K562 (cell line): ENCODE measurements around the gene DZIP1. TPM values are rescaled to one million over a fixed set of nuclear protein-coding genes. Genes with fewer than 3 reads are reported as not detected.

Experiments
- ATAC-seq: fragments of 200-7000 bp; cut with Tn5 transposase; 3 replicates; pipeline ENCODE4 v1.9.1; 2020; ENCODE audit warnings: moderate library complexity
- BruUV-seq: library from RNA; stranded (reverse); fragments of 400-500 nt; replicated peaks from 2 replicates; lab custom pipeline; 2021; lab: Mats Ljungman, UMichigan
- CTCF ChIA-PET: fragments of 300-600 bp; formaldehyde crosslinking; extraction: SDS; loops from one replicate; lab custom pipeline; 2021; ENCODE audit warnings: low intra/inter-chr PET ratio; lab: Yijun Ruan, JAX
- POLR2A ChIA-PET: fragments of 300-600, 350-650 bp; sonication (Branson Sonifier 250); formaldehyde crosslinking; extraction: SDS; loops from one replicate; lab custom pipeline; 2021; ENCODE audit warnings: antibody characterized with exemption, inconsistent platforms; lab: Yijun Ruan, JAX
- DNase-seq, 4 experiments: peaks; one replicate each; pipeline versions ENCODE4 v3.0.0 to v3.0.0-alpha.2; 2011 to 2018; ENCODE audit warnings: low spot score in 3 of 4, mixed read lengths in 3 of 4; ENCODE audit errors: extremely low read depth in 1 of 4
- FAIRE-seq: peaks from 2 replicates; lab custom pipeline; 2011; peaks lifted over from hg19 to GRCh38; lab: Jason Lieb, UNC
- H2AFZ ChIP-seq: 2 replicates; pipeline ENCODE4 v1.6.0; 2011; ENCODE audit warnings: low read depth, low read length, control low read depth, inconsistent platforms
- H3K27ac ChIP-seq: fragments of 200-600 bp; 3 replicates; pipeline ENCODE4 v1.8.0; 2011; ENCODE audit warnings: low read depth, mild to moderate bottlenecking, control low read depth, inconsistent platforms, low read length, moderate library complexity, mixed read lengths; ENCODE audit errors: extremely low read depth
- H3K27me3 ChIP-seq, 2 experiments: fragments of 300-600 bp in 1 of 2; 2 replicates in 1 of 2; 3 replicates in 1 of 2; pipeline versions ENCODE4 v1.6.0 to v1.8.0; 2011; ENCODE audit warnings: inconsistent platforms in 2 of 2, low read length in 2 of 2, mild to moderate bottlenecking in 1 of 2, mixed read lengths in 1 of 2, moderate library complexity in 1 of 2; ENCODE audit not compliant: control insufficient read depth in 2 of 2, insufficient read depth in 2 of 2
- H3K36me3 ChIP-seq: fragments of 300-600 bp; 3 replicates; pipeline ENCODE4 v1.8.0; 2011; ENCODE audit warnings: mild to moderate bottlenecking, low read length, inconsistent platforms; ENCODE audit not compliant: control insufficient read depth, insufficient read depth
- H3K4me1 ChIP-seq, 2 experiments: fragments of 200-600 bp in 1 of 2; replicated peaks in 1 of 2; 2 replicates in 1 of 2; 3 replicates in 1 of 2; pipeline versions ENCODE4 v1.5.1 to v1.8.0; 2011; ENCODE audit warnings: inconsistent platforms in 2 of 2, low read length in 2 of 2, mild to moderate bottlenecking in 1 of 2, mixed read lengths in 1 of 2, moderate library complexity in 1 of 2; ENCODE audit not compliant: control insufficient read depth in 2 of 2, insufficient read depth in 2 of 2
- H3K4me2 ChIP-seq: 2 replicates; pipeline ENCODE4 v1.6.1; 2011; ENCODE audit warnings: low read length, control low read depth, inconsistent platforms, mixed read lengths; ENCODE audit not compliant: insufficient read depth
- H3K4me3 ChIP-seq: fragments of 200-600 bp; sonication (generic), shearing (Covaris generic); 2 replicates; pipeline ENCODE4 v1.5.1; 2016; ENCODE audit warnings: control low read depth, inconsistent platforms
- H3K79me2 ChIP-seq: fragments of 200-600 bp; 3 replicates; pipeline ENCODE4 v1.8.0; 2011; ENCODE audit warnings: low read length, inconsistent platforms; ENCODE audit not compliant: control insufficient read depth, insufficient read depth
- H3K9ac ChIP-seq, 2 experiments: 2 replicates each; pipeline versions ENCODE4 v1.6.0 to v1.6.1; 2011; ENCODE audit warnings: low read depth in 2 of 2, low read length in 2 of 2, control low read depth in 1 of 2, inconsistent platforms in 1 of 2, mild to moderate bottlenecking in 1 of 2, mixed read lengths in 1 of 2; ENCODE audit not compliant: insufficient read depth in 1 of 2
- H3K9me1 ChIP-seq: one replicate; pipeline ENCODE4 v1.6.0; 2011; ENCODE audit warnings: inconsistent platforms, mild to moderate bottlenecking, low read length, moderate library complexity; ENCODE audit not compliant: control insufficient read depth, insufficient read depth
- H3K9me3 ChIP-seq: replicated peaks from 2 replicates; pipeline ENCODE4 v1.5.1; 2011; ENCODE audit warnings: low read depth, low read length, inconsistent platforms; ENCODE audit not compliant: control insufficient read depth, insufficient read depth
- H4K20me1 ChIP-seq: replicated peaks from 2 replicates; pipeline ENCODE4 v1.6.1; 2011; ENCODE audit warnings: low read length, inconsistent platforms, mixed read lengths; ENCODE audit not compliant: control insufficient read depth, insufficient read depth
- EP400 ChIP-seq: fragments of 450-650 bp; IDR thresholded peaks from 2 replicates; pipeline ENCODE4 v1.6.1; 2017; ENCODE audit warnings: antibody characterized with exemption, mild to moderate bottlenecking, moderate library complexity
- GTF2E2 ChIP-seq: fragments of 200-800 bp; sonication (Bioruptor generic); IDR thresholded peaks from 2 replicates; pipeline ENCODE4 v1.6.1; 2016; ENCODE audit warnings: missing genetic modification characterization, missing compliant biosample characterization
- KLF13 ChIP-seq: fragments of 450-650 bp; IDR thresholded peaks from 2 replicates; pipeline ENCODE4 v1.6.1; 2016; ENCODE audit warnings: missing genetic modification characterization, low read depth, mild to moderate bottlenecking, missing compliant biosample characterization, moderate library complexity, borderline replicate concordance
- RBM14 ChIP-seq: fragments of 200-400 bp; formaldehyde crosslinking; IDR thresholded peaks from 2 replicates; pipeline ENCODE4 v1.6.1; 2018; ENCODE audit warnings: low read depth, mild to moderate bottlenecking, low read length, moderate library complexity, borderline replicate concordance; ENCODE audit not compliant: insufficient read depth
- RERE ChIP-seq: sonication (generic); formaldehyde crosslinking; IDR thresholded peaks from 2 replicates; pipeline ENCODE4 v1.8.0; 2023; ENCODE audit warnings: missing genetic modification reagents, mild to moderate bottlenecking, borderline replicate concordance
- SMAD3 ChIP-seq: fragments of 450-650 bp; formaldehyde crosslinking; conservative IDR thresholded peaks from 2 replicates; pipeline ENCODE4 v1.4.0; 2020; ENCODE audit warnings: mild to moderate bottlenecking
- TARDBP ChIP-seq: fragments of 450-650 bp; IDR thresholded peaks from 2 replicates; pipeline ENCODE4 v1.6.1; 2016
- ZKSCAN8 ChIP-seq: fragments of 200-800 bp; sonication (Bioruptor generic); IDR thresholded peaks from 2 replicates; pipeline ENCODE4 v1.6.1; 2016; ENCODE audit warnings: missing genetic modification characterization, missing compliant biosample characterization
- ZNF311 ChIP-seq: fragments of 250-450 bp; sonication (Bioruptor Pico); IDR thresholded peaks from 2 replicates; pipeline ENCODE4 v1.4.0; 2020; ENCODE audit warnings: mild to moderate bottlenecking, moderate library complexity
- ZNF384 ChIP-seq: IDR thresholded peaks from 2 replicates; pipeline ENCODE4 v1.6.1; 2012; ENCODE audit warnings: low read depth, low read length, improper control_type of control experiment
- ZNF408 ChIP-seq: fragments of 250-450 bp; sonication (Bioruptor Pico); IDR thresholded peaks from 2 replicates; pipeline ENCODE4 v1.4.0; 2020; ENCODE audit warnings: low read depth, mild to moderate bottlenecking, moderate library complexity
- ZNF561 ChIP-seq: fragments of 450-650 bp; formaldehyde crosslinking; conservative IDR thresholded peaks from 2 replicates; pipeline ENCODE4 v1.4.0; 2020; ENCODE audit warnings: mild to moderate bottlenecking, moderate library complexity
- WGBS: fragments of 100-300 bp; shearing (Covaris generic); methylation state at CpG from one replicate; pipeline ENCODE4 v1.1.6; 2016; ENCODE audit warnings: low coverage, mixed read lengths; ENCODE audit not compliant: insufficient coverage; ENCODE audit errors: missing lambda C conversion rate; 5-methylcytosine and 5-hydroxymethylcytosine counted together
- in situ Hi-C: fragments of 300-500 bp; cut with MboI; formaldehyde crosslinking; loops from 4 replicates; pipeline ENCODE4 v1.15.0; 2018; ENCODE audit warnings: inconsistent platforms, mixed read lengths
- intact Hi-C: fragments of 100-400 bp; cut with micrococcal nuclease; formaldehyde crosslinking; loops from 2 replicates; pipeline ENCODE4 v1.14.2; 2022
- polyA plus RNA-seq, 8 experiments: library from polyadenylated mRNA; depleted of rRNA in 4 of 8; stranded (reverse) in 5 of 8; unstranded in 3 of 8; fragments of >200 nt; fragmentation: Nextera tagmentation in 2 of 8; fragmentation: Illumina TruSeq in 1 of 8; extraction: Ambion mirVana in 2 of 8; extraction: Trizol in 1 of 8; gene quantifications; 2 replicates each; pipeline versions ENCODE4 v1.2.1 to v1.2.3, GENCODE V29; 2011 to 2014; ENCODE audit warnings: inconsistent platforms in 1 of 8, missing spikeins in 1 of 8
- total RNA-seq, 7 experiments: library from RNA; depleted of rRNA in 6 of 7; stranded (reverse); fragments of >200 nt in 6 of 7; fragmentation: Illumina TruSeq in 2 of 7; extraction: Trizol in 2 of 7; gene quantifications; 2 replicates each; pipeline versions ENCODE4 v1.2.1 to v1.2.3, GENCODE V29; 2011 to 2021; ENCODE audit warnings: low replicate concordance in 1 of 7

Gene DZIP1
- total and polyA plus RNA-seq, 9 of the 15 experiments (the other 6 are each of a cell fraction or from before 2014, with no cell fraction given) = 0.07 TPM; not detected in 8

- Histone ChIP-seq H3K4me3 (no peak overlapping the region), H3K79me2 (no peaks in the 10 kb centered on the region), H3K4me1 (peaks cover 0 to 7% of the 10 kb centered on the region in 2 experiments; a peak in 2 of 5 replicates), H3K9ac (no peak overlapping the region), H3K9me1 (no peaks in the 10 kb centered on the region), H3K4me2 (no peak overlapping the region), H2AFZ (no peak overlapping the region)
- no peak for DNase-seq
- CTCF ChIA-PET = no interaction called here
- in situ Hi-C loops = no loop called here
- WGBS = 74% methylated on average over 8 of the region's 17 CpGs
- no peak for ATAC-seq
- no TSS peak for BruUV-seq
- TF ChIP-seq KLF13 (tag) (no peak), TARDBP (no peak), ZKSCAN8 (CRISPR knock-in tag) (no peak), RERE (no peak), ZNF311 (no peak), ZNF561 (CRISPR knock-in tag) (no peak), GTF2E2 (tag) (no peak), SMAD3 (CRISPR knock-in tag) (no peak), EP400 (no peak), RBM14 (no peak), ZNF408 (CRISPR knock-in tag) (no peak), ZNF384 (no peak)
- TF ChIP-seq, all 486 proteins: peak for 0
- intact Hi-C loops = loop anchor here (10.0 kb wide), 1 partner anchor 57 kb away; no protein-coding TSS in a partner anchor
- no peak overlapping the region for H3K27ac ChIP-seq
- no peaks in the 10 kb centered on the region for H3K36me3 ChIP-seq
- no peaks in the 10 kb centered on the region for H3K9me3 ChIP-seq
- H4K20me1 ChIP-seq = no peaks in the 10 kb centered on the region
- POLR2A ChIA-PET = no interaction called here
- H3K27me3 ChIP-seq = peaks cover 18 to 28% of the 10 kb centered on the region in 2 experiments; a peak in 4 of 5 replicates
- FAIRE-seq = no peak
Observed at GRCh38 chr13:95552208-95552538, 92.3 kb downstream of the DZIP1 start.
